CD4-positive, alpha-beta T cell treated with Interferon alpha-2 for 1 hour (primary cell): ENCODE results near the gene SEMA6A.

Source experiments
- DNase-seq, 2 donors: peaks; one replicate each; pipeline ENCODE4 v3.0.0-alpha.2; 2020 to 2022

The SEMA6A gene

DNA sequence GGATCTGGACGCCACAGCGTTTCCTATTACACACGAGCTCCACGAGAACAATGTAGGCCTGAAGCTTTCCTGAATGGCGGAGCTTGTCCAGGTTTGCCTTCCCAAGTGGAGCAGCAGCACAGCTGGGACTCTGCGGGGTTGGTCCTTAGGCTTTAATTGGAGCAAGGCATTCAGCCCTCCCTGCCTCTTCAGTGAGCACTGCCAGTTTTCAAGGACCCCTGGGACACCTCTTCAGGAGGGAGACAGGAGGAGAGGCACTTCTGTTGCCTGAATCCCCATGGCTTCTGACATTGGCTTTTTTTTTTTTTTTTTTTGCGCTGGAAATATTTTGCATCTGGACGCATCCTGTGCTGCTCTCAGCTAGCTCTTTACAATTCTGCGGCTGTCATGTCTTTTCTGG is 179.4 kb downstream of the SEMA6A start:
- no peak for DNase-seq

DNA sequence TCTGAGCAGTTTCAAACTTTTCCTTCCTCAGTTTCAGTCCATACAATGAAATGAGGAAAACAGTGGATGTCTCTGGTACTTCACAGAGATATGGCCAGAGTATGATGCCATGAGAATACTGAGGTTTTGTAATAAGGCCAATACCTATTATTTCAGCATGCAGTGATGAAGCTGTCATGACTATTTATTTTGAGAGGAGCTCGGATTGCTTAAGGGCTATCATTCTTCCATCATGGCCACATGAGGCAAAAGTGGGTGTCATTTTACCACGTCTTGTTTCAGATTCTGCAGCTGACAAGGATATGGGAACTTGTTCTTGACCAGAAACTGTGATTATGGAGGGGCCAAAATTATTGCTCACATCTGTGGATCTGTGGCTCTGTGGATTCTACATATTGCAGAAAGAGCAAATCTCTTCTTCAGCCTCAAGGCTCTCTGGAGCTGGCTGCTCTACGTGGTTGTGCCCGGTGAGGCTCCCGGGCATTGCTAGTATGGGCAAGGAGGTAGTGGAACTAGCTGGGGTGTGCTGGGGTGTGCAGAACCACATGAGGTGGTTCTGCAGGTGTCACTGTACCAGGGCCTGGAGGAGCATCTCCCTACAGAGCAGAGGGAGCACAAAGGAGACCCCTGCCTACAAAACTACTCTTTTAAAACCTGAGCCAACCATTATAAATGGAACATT is 180.3 kb downstream of the SEMA6A start:
- no peak for DNase-seq
